Keratinocyte (primary cell): Measurements from ENCODE around the gene PRAMEF12.

Experiments used
- EZH2 ChIP-seq: IDR thresholded peaks from one replicate; pipeline ENCODE4 v1.6.1; 2012; ENCODE audit warnings: inconsistent platforms, mild to moderate bottlenecking, low read length, moderate library complexity
- TF ChIP-seq, protein P1 (sequence below), 3 experiments: IDR thresholded peaks in 1 of 3; conservative IDR thresholded peaks in 1 of 3; optimal IDR thresholded peaks in 1 of 3; 2 replicates in 2 of 3; 3 replicates in 1 of 3; pipeline versions ENCODE3 to v1.5.1; 2011; ENCODE audit warnings: low read length in 3 of 3, mild to moderate bottlenecking in 3 of 3, moderate library complexity in 2 of 3, control low read depth in 1 of 3, inconsistent platforms in 1 of 3; ENCODE audit not compliant: insufficient read depth in 2 of 3; ENCODE audit errors: extremely low read depth in 1 of 3

GRCh38 chr1:12754738-12755137 is 18.8 kb upstream of the PRAMEF12 start:
- TF ChIP-seq EZH2: no peak
- TF ChIP-seq, protein P1, sequence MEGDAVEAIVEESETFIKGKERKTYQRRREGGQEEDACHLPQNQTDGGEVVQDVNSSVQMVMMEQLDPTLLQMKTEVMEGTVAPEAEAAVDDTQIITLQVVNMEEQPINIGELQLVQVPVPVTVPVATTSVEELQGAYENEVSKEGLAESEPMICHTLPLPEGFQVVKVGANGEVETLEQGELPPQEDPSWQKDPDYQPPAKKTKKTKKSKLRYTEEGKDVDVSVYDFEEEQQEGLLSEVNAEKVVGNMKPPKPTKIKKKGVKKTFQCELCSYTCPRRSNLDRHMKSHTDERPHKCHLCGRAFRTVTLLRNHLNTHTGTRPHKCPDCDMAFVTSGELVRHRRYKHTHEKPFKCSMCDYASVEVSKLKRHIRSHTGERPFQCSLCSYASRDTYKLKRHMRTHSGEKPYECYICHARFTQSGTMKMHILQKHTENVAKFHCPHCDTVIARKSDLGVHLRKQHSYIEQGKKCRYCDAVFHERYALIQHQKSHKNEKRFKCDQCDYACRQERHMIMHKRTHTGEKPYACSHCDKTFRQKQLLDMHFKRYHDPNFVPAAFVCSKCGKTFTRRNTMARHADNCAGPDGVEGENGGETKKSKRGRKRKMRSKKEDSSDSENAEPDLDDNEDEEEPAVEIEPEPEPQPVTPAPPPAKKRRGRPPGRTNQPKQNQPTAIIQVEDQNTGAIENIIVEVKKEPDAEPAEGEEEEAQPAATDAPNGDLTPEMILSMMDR (optimal IDR thresholded peaks at IDR 0.05 in 1 of 3, IDR thresholded peaks at IDR 0.05 in 1 of 3, conservative IDR thresholded peaks at IDR 0.05 in 1 of 3; ENCODE audit: extremely low read depth in 1 of 3, insufficient read depth in 2 of 3, low read length in 3 of 3): no peak
